ENCODE results near the gene FRS2.

DNA sequence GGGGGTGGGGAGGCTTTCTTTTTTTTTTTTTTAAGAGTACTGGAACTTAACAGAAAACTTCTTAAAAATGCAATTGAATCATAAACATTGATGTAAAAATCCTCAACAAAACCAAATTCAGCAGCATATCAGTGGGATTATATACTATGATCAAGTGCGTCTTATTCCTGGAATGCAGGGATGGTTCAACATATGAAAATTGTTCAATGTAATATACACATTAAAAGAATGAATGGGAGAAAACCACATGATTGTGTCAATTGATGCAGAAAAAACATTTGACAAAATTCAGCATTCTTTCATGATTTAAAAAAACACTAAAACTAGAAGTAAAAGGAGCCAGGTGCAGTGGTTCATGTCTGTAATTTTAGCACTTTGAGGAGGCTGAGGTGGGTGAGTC is 73.9 kb downstream of the FRS2 start:
- TF ChIP-seq POLR2AphosphoS5 (IDR thresholded peaks at IDR 0.05; ENCODE audit: borderline replicate concordance, low read depth, low read length) (no peak), FOXP2 (optimal IDR thresholded peaks at IDR 0.05; ENCODE audit: control extremely low read depth, extremely low read length, insufficient read depth) (no peak), EZH2 (IDR thresholded peaks at IDR 0.05) (no peak)
